H1 (cell line): ENCODE results near the gene NUP42. TPM values are rescaled to one million over a fixed set of nuclear protein-coding genes. Genes with fewer than 3 reads are reported as not detected.

Source experiments
- CTCF ChIA-PET: fragments of 300-600 bp; sonication (Branson Sonifier 250); formaldehyde crosslinking; loops from one replicate; lab custom pipeline; 2021; ENCODE audit not compliant: partially characterized antibody; lab: Charles Lee
- POLR2A ChIA-PET: fragments of 300-600 bp; sonication (Branson Sonifier 250); formaldehyde crosslinking; loops from one replicate; lab custom pipeline; 2021; ENCODE audit warnings: inconsistent platforms; ENCODE audit not compliant: partially characterized antibody; lab: Charles Lee
- DNase-seq, 2 experiments: peaks; one replicate each; pipeline versions ENCODE4 v3.0.0 to v3.0.0-alpha.2; 2010 to 2022; ENCODE audit warnings: low spot score in 2 of 2, low read depth in 1 of 2, mixed read lengths in 1 of 2
- FAIRE-seq: peaks from 2 replicates; lab custom pipeline; 2011; peaks lifted over from hg19 to GRCh38; lab: Jason Lieb, UNC
- H2AFZ ChIP-seq: 2 replicates; pipeline ENCODE4 v1.8.1; 2012; ENCODE audit warnings: low read length, inconsistent platforms
- H2AK5ac ChIP-seq: 2 replicates; pipeline ENCODE4 v1.6.1; 2013; ENCODE audit warnings: low read depth, low read length
- H2BK120ac ChIP-seq: replicated peaks from 2 replicates; pipeline ENCODE3; 2013; ENCODE audit warnings: low read depth, low read length, inconsistent platforms
- H2BK12ac ChIP-seq: 2 replicates; pipeline ENCODE4 v1.6.1; 2013; ENCODE audit warnings: low read depth, low read length
- H2BK15ac ChIP-seq: 2 replicates; pipeline ENCODE4 v1.6.1; 2013; ENCODE audit warnings: low read length
- H2BK20ac ChIP-seq: 2 replicates; pipeline ENCODE4 v1.6.1; 2013; ENCODE audit warnings: low read length
- H2BK5ac ChIP-seq: 2 replicates; pipeline ENCODE4 v1.6.1; 2013; ENCODE audit warnings: low read depth, low read length
- H3K14ac ChIP-seq: 2 replicates; pipeline ENCODE4 v1.6.1; 2013; ENCODE audit warnings: inconsistent platforms; ENCODE audit not compliant: insufficient read length
- H3K18ac ChIP-seq: 2 replicates; pipeline ENCODE4 v1.6.1; 2013; ENCODE audit warnings: low read length; ENCODE audit errors: extremely low read depth
- H3K23ac ChIP-seq: 2 replicates; pipeline ENCODE4 v1.6.1; 2013; ENCODE audit warnings: inconsistent platforms; ENCODE audit not compliant: insufficient read length
- H3K23me2 ChIP-seq: 2 replicates; pipeline ENCODE4 v1.6.1; 2013; ENCODE audit warnings: low read depth, low read length
- H3K27ac ChIP-seq: 2 replicates; pipeline ENCODE4 v1.6.1; 2011; ENCODE audit warnings: low read depth, low read length, inconsistent platforms
- H3K27me3 ChIP-seq, 4 experiments: replicated peaks in 1 of 4; 1 replicate in 1 of 4; 2 replicates in 3 of 4; pipeline versions ENCODE4 v1.6.1 to v1.8.1; 2011 to 2013; ENCODE audit warnings: low read length in 3 of 4, mild to moderate bottlenecking in 3 of 4, inconsistent platforms in 2 of 4, mixed read lengths in 2 of 4, moderate library complexity in 1 of 4; ENCODE audit not compliant: control insufficient read depth in 3 of 4, insufficient read depth in 3 of 4; ENCODE audit errors: extremely low read depth in 1 of 4
- H3K36me3 ChIP-seq, 4 experiments: 2 replicates each; pipeline versions ENCODE4 v1.6.1 to v1.8.1; 2011 to 2013; ENCODE audit warnings: mild to moderate bottlenecking in 4 of 4, low read length in 3 of 4, moderate library complexity in 2 of 4, control low read depth in 1 of 4, inconsistent platforms in 1 of 4; ENCODE audit not compliant: insufficient read depth in 4 of 4, control insufficient read depth in 2 of 4
- H3K4ac ChIP-seq: replicated peaks from 2 replicates; pipeline ENCODE3; 2013; ENCODE audit warnings: low read length, low read depth, mixed read lengths, inconsistent platforms; ENCODE audit not compliant: insufficient read length
- H3K4me1 ChIP-seq, 4 experiments: replicated peaks in 1 of 4; 1 replicate in 1 of 4; 2 replicates in 3 of 4; pipeline versions ENCODE4 v1.6.1 to v1.8.1; 2011 to 2013; ENCODE audit warnings: low read length in 3 of 4, inconsistent platforms in 2 of 4, mixed read lengths in 1 of 4; ENCODE audit not compliant: insufficient read depth in 4 of 4, control insufficient read depth in 3 of 4
- H3K4me2 ChIP-seq, 2 experiments: 2 replicates each; pipeline versions ENCODE4 v1.6.1 to v1.8.1; 2011 to 2013; ENCODE audit warnings: low read depth in 2 of 2, low read length in 2 of 2, control low read depth in 1 of 2, inconsistent platforms in 1 of 2, mild to moderate bottlenecking in 1 of 2; ENCODE audit not compliant: insufficient read depth in 1 of 2
- H3K4me3 ChIP-seq, 4 experiments: fragments of 200-600, 300-600 bp in 1 of 4; sonication (generic), shearing (Covaris generic), sonication (Bioruptor Twin) in 1 of 4; 2 replicates each; pipeline versions ENCODE4 v1.5.1 to v1.8.1; 2011 to 2016; ENCODE audit warnings: low read length in 4 of 4, low read depth in 3 of 4, control low read depth in 2 of 4, inconsistent platforms in 2 of 4, mild to moderate bottlenecking in 2 of 4, mixed read lengths in 1 of 4, moderate library complexity in 1 of 4; ENCODE audit not compliant: insufficient read depth in 2 of 4; ENCODE audit errors: extremely low read depth in 1 of 4
- H3K56ac ChIP-seq: replicated peaks from 2 replicates; pipeline ENCODE3; 2013; ENCODE audit warnings: low read depth, mild to moderate bottlenecking, mixed read lengths, low read length, inconsistent platforms; ENCODE audit not compliant: insufficient read length
- H3K79me1 ChIP-seq: 2 replicates; pipeline ENCODE4 v1.6.1; 2013; ENCODE audit warnings: low read depth, low read length, control low read depth
- H3K79me2 ChIP-seq, 2 experiments: 2 replicates each; pipeline versions ENCODE4 v1.6.1 to v1.8.1; 2012 to 2013; ENCODE audit warnings: low read length in 2 of 2, mild to moderate bottlenecking in 2 of 2, inconsistent platforms in 1 of 2; ENCODE audit not compliant: insufficient read depth in 2 of 2, control insufficient read depth in 1 of 2
- H3K9ac ChIP-seq, 4 experiments: replicated peaks in 1 of 4; 1 replicate in 1 of 4; 2 replicates in 3 of 4; pipeline versions ENCODE4 v1.6.1 to v1.8.1; 2011 to 2013; ENCODE audit warnings: low read depth in 3 of 4, low read length in 3 of 4, control low read depth in 2 of 4, mild to moderate bottlenecking in 2 of 4, moderate library complexity in 2 of 4, inconsistent platforms in 1 of 4; ENCODE audit errors: extremely low read depth in 1 of 4
- H3K9me3 ChIP-seq, 2 experiments: 2 replicates each; pipeline versions ENCODE4 v1.6.1 to v1.8.1; 2012 to 2013; ENCODE audit warnings: mild to moderate bottlenecking in 2 of 2, moderate library complexity in 2 of 2, control low read depth in 1 of 2, inconsistent platforms in 1 of 2, low read depth in 1 of 2, low read length in 1 of 2, mixed read lengths in 1 of 2; ENCODE audit not compliant: insufficient read depth in 2 of 2
- H4K20me1 ChIP-seq, 2 experiments: replicated peaks in 1 of 2; 2 replicates each; pipeline versions ENCODE3 to v1.8.1; 2011 to 2013; ENCODE audit warnings: inconsistent platforms in 2 of 2, low read length in 2 of 2, mild to moderate bottlenecking in 1 of 2; ENCODE audit not compliant: insufficient read depth in 2 of 2, control insufficient read depth in 1 of 2
- H4K5ac ChIP-seq: 2 replicates; pipeline ENCODE4 v1.6.1; 2013; ENCODE audit warnings: low read length, low read depth, mixed read lengths, inconsistent platforms; ENCODE audit not compliant: insufficient read length
- H4K8ac ChIP-seq: 2 replicates; pipeline ENCODE4 v1.8.0; 2013; ENCODE audit warnings: mild to moderate bottlenecking, moderate library complexity, low read length, inconsistent platforms; ENCODE audit not compliant: insufficient read depth; ENCODE audit errors: extremely low read depth
- H4K91ac ChIP-seq: replicated peaks from 2 replicates; pipeline ENCODE3; 2013; ENCODE audit warnings: low read length, mixed read lengths, inconsistent platforms; ENCODE audit not compliant: insufficient read length
- ATF3 ChIP-seq: IDR thresholded peaks from 2 replicates; pipeline ENCODE4 v1.6.1; 2011; ENCODE audit warnings: low read depth, mild to moderate bottlenecking, low read length; ENCODE audit not compliant: insufficient read depth
- GTF2F1 ChIP-seq: IDR thresholded peaks from 2 replicates; pipeline ENCODE4 v1.6.1; 2012; ENCODE audit warnings: low read depth, low read length, improper control_type of control experiment, borderline replicate concordance
- RFX5 ChIP-seq: IDR thresholded peaks from 2 replicates; pipeline ENCODE4 v1.6.1; 2011; ENCODE audit warnings: low read depth, low read length, improper control_type of control experiment, borderline replicate concordance
- SIX5 ChIP-seq: IDR thresholded peaks from 2 replicates; pipeline ENCODE4 v1.6.1; 2011; ENCODE audit warnings: mild to moderate bottlenecking, low read depth, low read length
- WGBS, 2 experiments: shearing (Covaris generic) in 1 of 2; methylation state at CpG; one replicate each; pipeline versions ENCODE4 v1.1.6 to v1.1.7; 2013 to 2015; ENCODE audit warnings: low lambda C conversion rate in 2 of 2, mixed read lengths in 2 of 2, inconsistent platforms in 1 of 2, low coverage in 1 of 2, missing lambda C conversion rate in 1 of 2; ENCODE audit not compliant: insufficient replicate concordance in 2 of 2, insufficient coverage in 1 of 2, insufficient read length in 1 of 2; ENCODE audit errors: extremely low coverage in 1 of 2, missing lambda C conversion rate in 1 of 2; 5-methylcytosine and 5-hydroxymethylcytosine counted together
- polyA plus RNA-seq, 7 experiments: library from polyadenylated mRNA; depleted of rRNA in 3 of 7; stranded (reverse) in 5 of 7; unstranded in 2 of 7; fragments of >200 nt in 5 of 7; fragments of 200-250 nt in 2 of 7; gene quantifications; 1 replicate in 5 of 7; 2 replicates in 1 of 7; 4 replicates in 1 of 7; pipeline versions ENCODE4 v1.2.1 to v1.2.3, GENCODE V29; 2011 to 2013; ENCODE audit warnings: missing spikeins in 2 of 7, mixed read lengths in 2 of 7
- total RNA-seq: library from RNA; stranded (reverse); fragmentation: NEBNext Ultra II Directional; extraction: Animal tissue kit (Norgen Biotek cat#: 25700); gene quantifications from 2 replicates; pipeline ENCODE4 v1.2.1, GENCODE V29; 2021

NUP42 gene
- total and polyA plus RNA-seq, 2 of the 8 experiments (the other 6 are each of a cell fraction or from before 2014, with no cell fraction given), result 31.8 to 41.2 TPM

DNA sequence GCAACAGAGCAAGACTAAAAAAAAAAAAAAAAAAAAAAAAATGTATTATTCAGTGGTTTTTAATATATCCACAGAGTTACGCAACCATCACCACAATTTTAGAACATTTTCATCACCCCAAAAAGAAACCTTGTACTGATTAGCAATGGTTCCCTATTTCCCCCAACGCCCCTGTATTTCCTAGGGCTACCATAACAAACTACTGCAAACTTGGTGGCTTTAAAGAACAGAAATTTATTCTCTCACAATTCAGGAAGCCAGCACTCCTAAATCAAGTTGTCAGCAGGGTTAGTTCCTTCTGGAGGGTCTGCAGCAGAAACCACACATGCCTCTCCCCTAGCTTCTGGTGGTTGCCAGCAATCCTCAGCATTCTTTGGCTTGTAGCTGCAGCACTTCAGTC is 5.9 kb upstream of the NUP42 start:
- TF ChIP-seq RFX5 (no peak), GTF2F1 (no peak), ATF3 (no peak), SIX5 (no peak)
- H2AK5ac ChIP-seq, result no peak overlapping the region
- H2AFZ ChIP-seq, result no peak overlapping the region
- H3K56ac ChIP-seq, result no peak overlapping the region
- H3K79me2 ChIP-seq, result no peaks in the 10 kb centered on the region
- no peak overlapping the region for H2BK15ac ChIP-seq
- DNase-seq, result no peak
- no peak for FAIRE-seq
- no peaks in the 10 kb centered on the region for H3K23me2 ChIP-seq
- H3K4me2 ChIP-seq, result no peak overlapping the region
- no peak overlapping the region for H3K4ac ChIP-seq
- no peaks in the 10 kb centered on the region for H3K9me3 ChIP-seq
- H3K14ac ChIP-seq, result no peak overlapping the region
- no peak overlapping the region for H3K23ac ChIP-seq
- 89% methylated on average over 2 of the region's 2 CpGs; no CpG with 5 or more reads in 1 of the 2 experiments for WGBS, 2 experiments
- H3K4me1 ChIP-seq, result no peaks in the 10 kb centered on the region
- H3K27me3 ChIP-seq, result no peaks in the 10 kb centered on the region
- ChIA-PET POLR2A (interaction anchor here (1.6 to 1.8 kb wide), 2 partner anchors 12 to 72 kb away, joined by 3 to 5 read pairs; no protein-coding TSS in a partner anchor), CTCF (interaction anchor here (1.4 to 1.5 kb wide), 2 partner anchors 8 to 121 kb away, joined by 3 read pairs; no protein-coding TSS in a partner anchor)
- no peak overlapping the region for H2BK5ac ChIP-seq
- no peak overlapping the region for H4K91ac ChIP-seq
- H3K36me3 ChIP-seq, result peaks cover 0 to 21% (median 0%) of the 10 kb centered on the region in 4 experiments; a peak in 4 of 8 replicates
- H4K5ac ChIP-seq, result no peak overlapping the region
- no peak overlapping the region for H3K27ac ChIP-seq
- H4K8ac ChIP-seq, result no peak overlapping the region
- H3K18ac ChIP-seq, result no peak overlapping the region
- H2BK12ac ChIP-seq, result no peak overlapping the region
- H3K4me3 ChIP-seq, result no peak overlapping the region
- H4K20me1 ChIP-seq, result peaks cover 0 to 2% of the 10 kb centered on the region in 2 experiments
- H2BK120ac ChIP-seq, result no peak overlapping the region
- no peak overlapping the region for H2BK20ac ChIP-seq
- H3K9ac ChIP-seq, result no peak overlapping the region
- peaks cover 4% of the 10 kb centered on the region; the same call in 1 of the 2 replicates for H3K79me1 ChIP-seq
